Measurements from ENCODE around the gene SLC66A2. TPM values are rescaled to one million over a fixed set of nuclear protein-coding genes. Genes with fewer than 3 reads are reported as not detected.

The SLC66A2 gene
- total and polyA plus RNA-seq, 2 of the 13 experiments (the other 11 are each of a cell fraction or from before 2014, with no cell fraction given), result 33.5 to 41.9 TPM

- no peaks in the 10 kb centered on the region for H3K27me3 ChIP-seq (ENCODE audit: control insufficient read depth in 1 of 2, insufficient read depth in 2 of 2, low read length in 2 of 2)
- peak; percentile 90 for ATAC-seq
- CTCF ChIA-PET (ENCODE audit: low intra/inter-chr PET ratio, low total read pairs), result interaction anchor here (2.3 kb wide), 1 partner anchor 31 kb away, joined by 23 read pairs; no protein-coding TSS in a partner anchor
- peak; percentile 71 for TF ChIP-seq ZBTB14 (CRISPR knock-in tag; IDR thresholded peaks at IDR 0.05)
- TF ChIP-seq SOX13 (IDR thresholded peaks at IDR 0.05), result no peak
- TF ChIP-seq SOX13 (CRISPR knock-in tag; conservative IDR thresholded peaks at IDR 0.05 in 1 of 2, IDR thresholded peaks at IDR 0.05 in 1 of 2), result peak in 1 of 2 experiments; percentile 26; a peak in 2 of 4 replicates
- TF ChIP-seq ZNF607 (CRISPR knock-in tag; IDR thresholded peaks at IDR 0.05; ENCODE audit: borderline replicate concordance), result peak; percentile 71; the same call in 1 of the 2 replicates
- TF ChIP-seq ZBTB2 (CRISPR knock-in tag; IDR thresholded peaks at IDR 0.05; ENCODE audit: low read depth), result no peak
- no peak for TF ChIP-seq ZFP62 (CRISPR knock-in tag; IDR thresholded peaks at IDR 0.05)
- TF ChIP-seq ZNF609 (CRISPR knock-in tag; IDR thresholded peaks at IDR 0.05; ENCODE audit: borderline replicate concordance), result peak; percentile 43; the same call in 1 of the 2 replicates
- TF ChIP-seq TOE1 (CRISPR knock-in tag; IDR thresholded peaks at IDR 0.05), result no peak
- TF ChIP-seq AGO2 (optimal IDR thresholded peaks at IDR 0.05; ENCODE audit: low read depth, low read length), result peak; percentile 78
- peak; percentile 66 for TF ChIP-seq POLR2AphosphoS5 (IDR thresholded peaks at IDR 0.05; ENCODE audit: low read depth, low read length)
- TF ChIP-seq RELA (CRISPR knock-in tag; IDR thresholded peaks at IDR 0.05), result no peak
- TF ChIP-seq BCL3 (CRISPR knock-in tag; IDR thresholded peaks at IDR 0.05), result peak; percentile 75; the same call in 1 of the 2 replicates
- TF ChIP-seq ZNF703 (CRISPR knock-in tag; IDR thresholded peaks at IDR 0.05; ENCODE audit: borderline replicate concordance), result 0 out of 2 replicates have a peak, but pooled peaks have one; percentile 69
- no peak for TF ChIP-seq ZNF674 (CRISPR knock-in tag; IDR thresholded peaks at IDR 0.05; ENCODE audit: low read depth)
Measured at GRCh38 chr18:79964330-79965118, 13.1 kb upstream of the SLC66A2 start, which contains the start of gene HSBP1L1. HSBP1L1 (plus strand) TSS chr18:79964643; CDS start chr18:79964736, 93 bp downstream.

More at GRCh38 chr18:79964330-79965118, 13.1 kb upstream of the SLC66A2 start, which contains the start of gene HSBP1L1:
- peaks cover 66% of the 10 kb centered on the region for H3K4me1 ChIP-seq (ENCODE audit: insufficient read depth, low read length)
- H3K9ac ChIP-seq (ENCODE audit: insufficient read depth, low read depth, low read length), result peak within 1 kb of the TSS; percentile 97
- H3K4me2 ChIP-seq (ENCODE audit: low read depth, low read length), result peak within 1 kb of the TSS; percentile 97
- DNase-seq (ENCODE audit: low spot score) (peak; percentile 65), FAIRE-seq (no peak)
- BruUV-seq (replicated peaks), result no TSS peak
- intact Hi-C loops (cut with micrococcal nuclease; ENCODE audit: unreplicated experiment) (loop anchor here (1.0 kb wide), 2 partner anchors 30 to 170 kb away; no protein-coding TSS in a partner anchor), in situ Hi-C loops (cut with HindIII; ENCODE audit: extremely low pct_ligation_motif_present, low pct_unique_long_range_greater_than_20kb) (no loop called here)
- no peaks in the 10 kb centered on the region for H4K20me1 ChIP-seq (ENCODE audit: insufficient read depth, low read length)
- H3K9me3 ChIP-seq (ENCODE audit: low read length), result no peaks in the 10 kb centered on the region
- WGBS (ENCODE audit: low lambda C conversion rate), result no CpG with 5 or more reads among the region's 73 CpGs
- peaks cover 4 to 10% of the 10 kb centered on the region in 2 experiments; a peak in 2 of 5 replicates for H3K36me3 ChIP-seq (replicated peaks in 1 of 2; ENCODE audit: control insufficient read depth in 1 of 2, insufficient read depth in 2 of 2, low read length in 2 of 2)
- H3K79me2 ChIP-seq (ENCODE audit: insufficient read depth, low read length), result peaks cover 15% of the 10 kb centered on the region
- H3K27ac ChIP-seq (ENCODE audit: extremely low read length, insufficient read depth, low read length), result peak within 1 kb of the TSS; percentile 91
- POLR2A ChIA-PET, result interaction anchor here (0.7 to 3.1 kb wide), 9 partner anchors 9 to 174 kb away, joined by 3 to 26 read pairs (median 4); partner anchors contain the start of genes ADNP2, SLC66A2 and TXNL4A
- peak within 1 kb of the TSS; percentile 78 to 86 (median 85) for H3K4me3 ChIP-seq (replicated peaks in 1 of 3; ENCODE audit: insufficient read depth in 1 of 3, low read depth in 2 of 3, low read length in 3 of 3)
- no peak within 1 kb of the TSS for H2AFZ ChIP-seq (ENCODE audit: low read length)
